HEK293T (cell line): Measurements from ENCODE around the gene SOCS7.

Experiments
- ARNT ChIP-seq: fragments of 450-650 bp; IDR thresholded peaks from 2 replicates; pipeline ENCODE4 v1.6.1; 2017; ENCODE audit warnings: mild to moderate bottlenecking
- BHLHE40 ChIP-seq: fragments of 450-650 bp; IDR thresholded peaks from 2 replicates; pipeline ENCODE4 v1.6.1; 2016; ENCODE audit warnings: mild to moderate bottlenecking, moderate library complexity, borderline replicate concordance
- ELF4 ChIP-seq: fragments of 450-650 bp; IDR thresholded peaks from 2 replicates; pipeline ENCODE4 v1.6.1; 2017; ENCODE audit warnings: antibody characterized with exemption
- FOXA1 ChIP-seq: fragments of 450-650 bp; IDR thresholded peaks from 2 replicates; pipeline ENCODE4 v1.6.1; 2016; ENCODE audit warnings: mild to moderate bottlenecking
- FOXK2 ChIP-seq: fragments of 450-650 bp; IDR thresholded peaks from 2 replicates; pipeline ENCODE4 v1.6.1; 2016; ENCODE audit warnings: mild to moderate bottlenecking
- FOXM1 ChIP-seq: fragments of 450-650 bp; IDR thresholded peaks from 2 replicates; pipeline ENCODE4 v1.6.1; 2017; ENCODE audit warnings: mild to moderate bottlenecking, borderline replicate concordance
- HDGF ChIP-seq: fragments of 450-650 bp; IDR thresholded peaks from 2 replicates; pipeline ENCODE4 v1.6.1; 2017; ENCODE audit warnings: antibody characterized with exemption, borderline replicate concordance
- PKNOX1 ChIP-seq: fragments of 450-650 bp; IDR thresholded peaks from 2 replicates; pipeline ENCODE4 v1.6.1; 2016
- SP1 ChIP-seq: fragments of 450-650 bp; IDR thresholded peaks from 2 replicates; pipeline ENCODE4 v1.6.1; 2017
- SUZ12 ChIP-seq: fragments of 450-650 bp; IDR thresholded peaks from 2 replicates; pipeline ENCODE4 v1.6.1; 2016; ENCODE audit warnings: mild to moderate bottlenecking
- TARDBP ChIP-seq: fragments of 450-650 bp; IDR thresholded peaks from 2 replicates; pipeline ENCODE4 v1.6.1; 2016

DNA sequence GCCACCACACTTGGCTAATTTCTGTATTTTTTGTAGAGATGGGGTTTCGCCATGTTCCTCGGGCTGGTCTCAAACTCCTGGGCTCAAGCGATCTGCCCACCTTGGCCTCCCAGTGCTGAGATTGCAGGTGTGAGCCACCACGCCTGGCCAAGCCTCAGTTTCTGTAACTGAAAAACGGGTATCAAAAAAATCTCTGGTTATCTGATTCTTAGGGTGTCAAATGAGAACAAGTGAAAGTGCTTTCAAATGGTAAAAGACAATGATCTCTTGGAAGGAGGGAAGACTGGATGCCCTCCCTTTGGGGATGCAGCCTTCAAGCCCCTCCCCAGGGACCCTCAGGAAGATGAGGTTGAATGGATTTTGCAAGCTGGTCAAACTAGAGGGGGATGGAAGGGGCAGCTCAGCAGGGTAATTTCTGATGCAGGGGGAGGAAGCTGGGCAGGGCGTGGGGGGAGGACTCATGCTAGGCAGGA lies 98.9 kb downstream of the SOCS7 start:
- TF ChIP-seq SP1 (no peak), PKNOX1 (no peak), SUZ12 (no peak), FOXK2 (no peak), BHLHE40 (no peak), FOXM1 (no peak), ARNT (no peak), HDGF (no peak), ELF4 (no peak), FOXA1 (no peak), TARDBP (no peak)
